ENCODE measurements around the gene RPS6KA5. TPM values are rescaled to one million over a fixed set of nuclear protein-coding genes. Genes with fewer than 3 reads are reported as not detected.

RPS6KA5 gene
- total and polyA plus RNA-seq, 4 donors = 1.1 to 14.8 (median 5.6) TPM

DNA sequence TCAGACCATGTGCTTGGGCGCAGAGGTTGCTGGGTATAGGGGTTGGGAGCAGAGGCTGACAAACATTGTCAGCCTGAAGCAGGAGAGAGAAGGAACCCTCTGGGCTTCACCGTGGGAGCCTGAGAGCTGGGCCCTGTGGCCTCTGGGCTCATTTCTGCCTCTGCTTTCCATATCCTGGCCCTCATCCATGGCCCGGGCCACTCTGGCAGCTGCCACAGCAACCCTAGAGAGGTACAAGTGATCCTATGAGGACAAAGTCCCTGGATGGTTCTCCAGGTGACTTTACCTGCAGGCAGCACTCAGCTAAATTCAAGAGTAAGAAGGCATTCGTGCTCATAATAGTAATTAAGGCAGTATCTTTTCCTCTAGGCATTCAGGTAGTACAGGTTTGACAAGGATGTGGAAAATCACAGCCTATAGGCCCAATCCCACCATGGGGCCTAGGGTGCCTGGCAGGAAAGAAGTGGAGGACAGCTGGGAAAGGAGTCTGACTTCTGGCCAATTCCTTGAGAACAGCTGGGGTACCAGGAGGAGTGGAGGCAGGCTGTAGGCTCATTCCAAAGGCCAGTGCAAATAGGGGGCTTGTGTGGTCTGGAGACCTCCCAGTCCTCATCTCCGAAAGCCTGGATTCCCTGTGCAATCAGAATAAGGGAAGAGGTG is 240.6 kb downstream of the RPS6KA5 start:
- no peaks in the 10 kb centered on the region for H3K27me3 ChIP-seq (ENCODE audit: control insufficient read depth in 3 of 3, insufficient read depth in 3 of 3, low read length in 2 of 3)
- H3K4me1 ChIP-seq (ENCODE audit: control insufficient read depth in 5 of 5, insufficient read depth in 5 of 5, low read length in 5 of 5) = peaks cover 0 to 7% (median 2%) of the 10 kb centered on the region in 5 donors
- no peaks in the 10 kb centered on the region for H3K36me3 ChIP-seq (ENCODE audit: control insufficient read depth in 4 of 4, insufficient read depth in 4 of 4, low read length in 4 of 4)
- no peak overlapping the region for H3K27ac ChIP-seq (ENCODE audit: low read depth in 1 of 2, low read length in 1 of 2)
- no peak for ATAC-seq (ENCODE audit: insufficient read depth, low FRiP score)
- peaks cover 0 to 5% (median 0%) of the 10 kb centered on the region in 4 donors for H3K9me3 ChIP-seq (ENCODE audit: control insufficient read depth in 4 of 4, insufficient read depth in 3 of 4, low read length in 3 of 4)
- TF ChIP-seq, protein P1, sequence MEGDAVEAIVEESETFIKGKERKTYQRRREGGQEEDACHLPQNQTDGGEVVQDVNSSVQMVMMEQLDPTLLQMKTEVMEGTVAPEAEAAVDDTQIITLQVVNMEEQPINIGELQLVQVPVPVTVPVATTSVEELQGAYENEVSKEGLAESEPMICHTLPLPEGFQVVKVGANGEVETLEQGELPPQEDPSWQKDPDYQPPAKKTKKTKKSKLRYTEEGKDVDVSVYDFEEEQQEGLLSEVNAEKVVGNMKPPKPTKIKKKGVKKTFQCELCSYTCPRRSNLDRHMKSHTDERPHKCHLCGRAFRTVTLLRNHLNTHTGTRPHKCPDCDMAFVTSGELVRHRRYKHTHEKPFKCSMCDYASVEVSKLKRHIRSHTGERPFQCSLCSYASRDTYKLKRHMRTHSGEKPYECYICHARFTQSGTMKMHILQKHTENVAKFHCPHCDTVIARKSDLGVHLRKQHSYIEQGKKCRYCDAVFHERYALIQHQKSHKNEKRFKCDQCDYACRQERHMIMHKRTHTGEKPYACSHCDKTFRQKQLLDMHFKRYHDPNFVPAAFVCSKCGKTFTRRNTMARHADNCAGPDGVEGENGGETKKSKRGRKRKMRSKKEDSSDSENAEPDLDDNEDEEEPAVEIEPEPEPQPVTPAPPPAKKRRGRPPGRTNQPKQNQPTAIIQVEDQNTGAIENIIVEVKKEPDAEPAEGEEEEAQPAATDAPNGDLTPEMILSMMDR (IDR thresholded peaks at IDR 0.05; ENCODE audit: control extremely low read depth, extremely low read depth) = no peak
- no peak overlapping the region for H3K9ac ChIP-seq (ENCODE audit: insufficient read depth in 1 of 2, low read length in 2 of 2)
- 81 to 92% methylated on average over 5 of the region's 5 CpGs for WGBS, 2 donors
- H3K4me3 ChIP-seq = no peak overlapping the region
- DNase-seq = peak; percentile 28 to 68 (median 42)

DNA sequence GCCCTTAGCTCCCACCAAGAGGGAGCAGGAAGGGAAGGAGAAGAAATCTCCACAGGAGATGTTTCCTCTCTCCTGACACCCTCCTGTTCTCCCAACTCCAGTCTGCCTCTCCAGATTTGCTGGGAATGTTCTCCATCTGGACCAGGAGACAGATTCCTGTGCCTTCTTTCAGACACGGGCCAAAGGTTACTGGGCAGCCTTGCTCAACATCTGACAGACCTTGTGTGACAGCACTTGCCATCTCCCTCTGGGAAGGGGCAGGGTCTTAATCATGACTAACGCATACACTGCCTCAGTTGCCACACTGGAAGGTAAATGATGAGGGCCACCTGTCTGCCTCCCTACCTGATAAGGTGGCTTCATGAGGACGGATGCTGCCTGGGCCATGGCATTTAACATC is 241.7 kb downstream of the RPS6KA5 start:
- ATAC-seq (ENCODE audit: insufficient read depth, low FRiP score) (no peak), DNase-seq (no peak)
- no peaks in the 10 kb centered on the region for H3K36me3 ChIP-seq (ENCODE audit: control insufficient read depth in 4 of 4, insufficient read depth in 4 of 4, low read length in 4 of 4)
- no peak overlapping the region for H3K9ac ChIP-seq (ENCODE audit: insufficient read depth in 1 of 2, low read length in 2 of 2)
- no peak overlapping the region for H3K27ac ChIP-seq (ENCODE audit: low read depth in 1 of 2, low read length in 1 of 2)
- no peak overlapping the region for H3K4me3 ChIP-seq
- TF ChIP-seq, protein P1 (IDR thresholded peaks at IDR 0.05; ENCODE audit: control extremely low read depth, extremely low read depth) = no peak
- no peaks in the 10 kb centered on the region for H3K27me3 ChIP-seq (ENCODE audit: control insufficient read depth in 3 of 3, insufficient read depth in 3 of 3, low read length in 2 of 3)
- 64 to 76% methylated on average over 3 of the region's 3 CpGs for WGBS, 2 donors
- H3K4me1 ChIP-seq (ENCODE audit: control insufficient read depth in 5 of 5, insufficient read depth in 5 of 5, low read length in 5 of 5) = peaks cover 0 to 13% (median 4%) of the 10 kb centered on the region in 5 donors
- H3K9me3 ChIP-seq (ENCODE audit: control insufficient read depth in 4 of 4, insufficient read depth in 3 of 4, low read length in 3 of 4) = peaks cover 0 to 5% (median 0%) of the 10 kb centered on the region in 4 donors

DNA sequence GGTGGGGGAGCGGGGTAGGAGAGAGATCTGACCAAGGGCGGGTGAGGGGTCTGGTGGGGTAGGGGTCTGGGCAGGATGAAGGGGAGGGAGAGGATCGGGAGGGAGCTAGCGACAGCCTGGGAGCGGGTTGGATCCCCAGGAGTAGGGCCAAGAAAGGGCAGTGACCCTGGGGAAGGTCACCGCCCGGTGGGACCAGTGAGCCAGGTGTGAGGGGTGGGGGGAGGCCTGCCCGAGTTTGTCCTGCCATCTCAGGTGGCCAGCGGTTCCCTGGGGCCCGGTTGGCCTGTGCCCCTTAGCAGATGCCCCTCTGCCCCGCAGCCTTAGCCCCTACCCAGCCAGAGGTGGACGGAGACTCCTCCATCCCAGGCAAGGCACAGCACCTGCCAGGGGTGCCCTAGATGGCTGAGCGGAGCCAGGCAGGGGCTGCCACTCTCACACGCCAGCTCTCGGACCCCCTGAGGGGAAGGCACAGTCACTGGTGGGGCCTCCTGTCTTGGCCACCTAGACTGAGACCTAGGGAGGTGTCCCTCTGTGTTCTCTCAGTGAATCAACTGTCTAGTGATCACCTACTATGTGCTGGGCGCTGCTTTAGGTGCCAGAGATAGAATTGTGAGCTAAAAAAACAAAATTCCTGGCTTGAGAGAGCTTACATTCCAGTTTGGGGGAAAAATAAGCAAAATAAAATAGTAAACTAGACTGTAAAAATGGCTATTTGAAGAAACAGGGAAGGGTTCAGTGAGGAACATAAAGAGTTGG is 243.6 kb downstream of the RPS6KA5 start:
- no peaks in the 10 kb centered on the region for H3K9me3 ChIP-seq (ENCODE audit: control insufficient read depth in 4 of 4, insufficient read depth in 3 of 4, low read length in 3 of 4)
- WGBS, 2 donors = 50 to 59% methylated on average over 14 to 16 of the region's 16 CpGs
- H3K4me1 ChIP-seq (ENCODE audit: control insufficient read depth in 5 of 5, insufficient read depth in 5 of 5, low read length in 5 of 5) = peaks cover 0 to 13% (median 9%) of the 10 kb centered on the region in 5 donors
- H3K27ac ChIP-seq (ENCODE audit: low read depth in 1 of 2, low read length in 1 of 2) = no peak overlapping the region
- no peaks in the 10 kb centered on the region for H3K36me3 ChIP-seq (ENCODE audit: control insufficient read depth in 4 of 4, insufficient read depth in 4 of 4, low read length in 4 of 4)
- no peak for DNase-seq
- H3K4me3 ChIP-seq = no peak overlapping the region
- H3K9ac ChIP-seq (ENCODE audit: insufficient read depth in 1 of 2, low read length in 2 of 2) = no peak overlapping the region
- TF ChIP-seq, protein P1 (IDR thresholded peaks at IDR 0.05; ENCODE audit: control extremely low read depth, extremely low read depth) = no peak
- no peaks in the 10 kb centered on the region for H3K27me3 ChIP-seq (ENCODE audit: control insufficient read depth in 3 of 3, insufficient read depth in 3 of 3, low read length in 2 of 3)
- ATAC-seq (ENCODE audit: insufficient read depth, low FRiP score) = no peak

All from lung (tissue), 12 donors.